NOMO-1 treated with DMSO at 0.1 percent for 48 hours (cell line): ENCODE measurements around the gene ILDR2.
A peak's percentile ranks its signal among the peaks of the same experiment; 100 is the strongest.
"Not testable (repeated sequence)": the region's sequence is repeated elsewhere in the genome, so short reads cannot be mapped to it uniquely, and the experiment has no call there.

Source experiments
- DNase-seq: peaks from one replicate; lab custom pipeline; 2025; ENCODE audit not compliant: unreplicated experiment; lab: John Stamatoyannopoulos, UW

ILDR2 gene

DNA sequence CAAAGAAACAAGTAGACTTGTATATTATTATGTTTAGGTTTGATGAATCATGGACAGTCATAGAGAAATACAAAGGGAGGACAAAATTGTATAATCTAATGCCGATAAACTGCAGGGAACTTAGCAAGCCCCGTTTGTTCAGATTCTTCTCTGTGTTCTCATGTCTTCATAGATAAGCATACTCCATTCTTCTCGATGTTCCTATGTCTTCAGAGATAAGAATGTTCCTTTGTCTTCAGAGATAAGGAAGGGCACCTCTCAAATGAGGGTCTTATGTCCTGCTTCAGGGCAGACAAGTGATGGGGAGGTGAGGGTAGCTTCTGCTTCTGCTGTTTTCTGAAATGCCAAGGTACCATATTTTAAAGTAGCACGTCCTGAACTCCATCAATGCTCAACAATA is 79.6 kb downstream of the ILDR2 start:
- DNase-seq: no peak

GRCh38 chr1:166889776-166890175 is 85.6 kb downstream of the ILDR2 start:
- no peak for DNase-seq

DNA sequence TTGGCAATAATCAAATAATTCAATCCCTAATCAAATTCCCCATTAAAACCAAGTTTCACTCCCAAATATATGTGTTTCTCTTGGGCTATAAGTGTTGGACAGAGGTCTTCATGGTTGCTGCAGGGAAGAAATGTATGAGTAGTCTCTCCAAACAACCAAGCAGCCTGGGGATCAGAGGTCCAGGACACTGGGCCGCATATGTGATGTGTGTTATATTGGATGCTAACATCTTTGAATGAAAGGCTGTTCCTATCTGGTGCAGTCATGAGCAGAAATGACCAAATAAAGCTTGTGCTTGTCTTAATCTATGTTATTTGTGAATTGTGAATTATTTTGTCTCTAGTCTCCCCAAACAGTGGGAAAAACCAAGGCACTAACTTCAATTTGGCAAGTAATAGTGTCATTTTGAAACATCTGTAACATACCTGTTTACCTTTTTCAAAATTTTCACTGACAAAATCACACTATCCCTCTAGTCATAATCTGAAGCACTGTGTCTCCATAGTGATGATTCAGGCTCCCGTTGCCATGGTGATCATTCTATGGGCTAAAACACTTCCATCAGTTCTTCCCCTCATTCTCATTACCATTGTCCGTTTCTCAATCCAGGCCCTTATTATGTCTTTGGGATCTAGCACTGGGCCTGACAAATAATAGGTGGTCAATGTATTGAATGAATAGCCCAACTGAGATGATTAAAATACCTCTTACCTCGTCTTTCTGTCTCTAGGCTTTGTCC is 86.8 kb downstream of the ILDR2 start:
- no peak for DNase-seq

- no peak for DNase-seq
Observed at GRCh38 chr1:166884971-166885370, 90.4 kb downstream of the ILDR2 start.

DNA sequence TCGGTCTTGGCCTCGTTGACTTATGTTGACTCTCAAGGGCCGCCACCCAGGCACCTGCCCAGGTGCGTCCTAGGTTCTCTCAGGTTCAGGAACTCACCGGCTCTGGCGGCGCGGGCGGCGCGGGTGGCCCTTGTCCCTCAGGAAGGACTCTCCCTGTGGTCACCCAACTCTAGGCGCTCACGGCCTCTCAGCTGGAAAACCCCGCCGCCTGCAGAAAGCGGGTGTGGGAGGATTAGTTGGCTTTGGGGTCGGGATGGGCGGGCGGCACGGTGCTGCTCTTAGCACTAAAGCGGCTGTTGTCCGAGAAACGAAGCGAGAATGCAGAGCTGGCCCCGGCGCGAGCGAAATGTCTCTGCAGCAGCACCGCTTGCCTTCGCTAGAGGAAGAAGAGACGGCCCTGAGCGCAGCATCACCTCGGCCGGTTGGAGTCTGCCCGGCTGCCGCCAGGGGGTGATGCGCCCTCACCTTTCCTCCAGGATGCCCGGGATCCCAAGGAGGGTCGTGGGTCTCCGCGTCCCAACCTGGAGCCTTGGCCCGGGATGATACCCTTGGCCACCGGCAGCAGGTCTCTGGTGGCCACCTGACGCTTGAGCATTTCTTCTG is 91.2 kb downstream of the ILDR2 start:
- DNase-seq: peak; percentile 25

DNA sequence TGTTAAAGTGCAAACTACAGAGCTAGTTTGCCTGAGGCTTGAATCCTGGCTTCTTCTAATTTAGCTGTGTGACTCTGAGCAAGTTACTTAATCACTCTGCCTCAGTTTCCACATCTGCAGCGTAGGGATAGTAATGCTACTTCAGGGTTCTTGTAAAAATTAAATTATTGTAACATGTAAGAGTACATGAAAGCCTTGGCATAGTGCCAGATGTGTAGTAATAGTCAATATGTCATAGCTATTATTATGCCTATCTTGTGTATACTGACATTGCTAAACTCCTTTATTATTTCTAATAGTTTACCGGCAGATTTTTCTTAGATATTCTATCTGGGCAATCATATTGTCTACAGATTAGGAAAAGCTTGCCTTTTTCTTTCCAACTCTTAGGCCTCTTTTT is 92.4 kb downstream of the ILDR2 start:
- DNase-seq: no peak

DNA sequence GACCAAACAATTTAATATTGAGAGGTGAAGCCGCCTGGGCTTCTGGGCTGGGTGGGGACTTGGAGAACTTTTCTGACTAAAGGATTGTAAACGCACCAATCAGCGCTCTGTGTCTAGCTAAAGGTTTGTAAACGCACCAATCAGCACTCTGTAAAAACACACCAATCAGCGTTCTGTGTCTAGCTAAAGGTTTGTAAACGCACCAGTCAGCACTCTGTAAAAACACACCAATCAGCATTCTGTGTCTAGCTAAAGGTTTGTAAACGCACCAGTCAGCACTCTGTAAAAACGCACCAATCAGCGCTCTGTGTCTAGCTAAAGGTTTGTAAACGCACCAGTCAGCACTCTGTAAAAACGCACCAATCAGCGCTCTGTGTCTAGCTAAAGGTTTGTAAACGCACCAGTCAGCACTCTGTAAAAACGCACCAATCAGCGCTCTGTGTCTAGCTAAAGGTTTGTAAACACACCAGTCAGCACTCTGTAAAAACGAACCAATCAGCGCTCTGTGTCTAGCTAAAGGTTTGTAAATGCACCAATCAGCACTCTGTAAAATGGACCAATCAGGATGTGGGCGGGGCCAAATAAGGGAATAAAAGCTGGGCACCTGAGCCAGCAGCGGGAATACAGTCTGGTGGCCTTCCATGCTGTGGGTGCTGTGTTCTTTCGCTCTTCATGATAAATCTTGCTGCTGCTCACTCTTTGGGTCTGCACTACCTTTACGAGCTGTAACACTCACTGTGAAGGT is 97.0 kb downstream of the ILDR2 start:
- not testable (repeated sequence) for DNase-seq

DNA sequence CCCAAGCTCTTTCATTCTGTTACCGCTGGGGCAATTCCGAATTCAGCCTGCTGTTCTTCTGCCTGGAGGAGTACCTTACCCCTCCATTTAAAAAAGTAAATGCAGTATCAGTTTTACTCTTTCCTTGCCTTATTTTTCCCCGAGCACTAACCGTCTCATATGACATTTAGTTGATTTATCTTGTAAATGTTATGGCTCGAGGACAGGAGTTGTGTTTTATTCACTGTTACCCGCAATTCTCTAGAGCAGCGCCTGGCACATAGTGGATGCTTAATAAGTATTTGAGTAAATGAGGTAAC is 98.9 kb downstream of the ILDR2 start:
- DNase-seq: no peak

GRCh38 chr1:166875734-166876539 is 99.4 kb downstream of the ILDR2 start, which contains the start of gene TADA1:
Gene TADA1, minus strand, starts transcription at chr1:166876264. Its CDS starts 31 bp downstream, at chr1:166876233.
- peak; percentile 99 for DNase-seq

DNA sequence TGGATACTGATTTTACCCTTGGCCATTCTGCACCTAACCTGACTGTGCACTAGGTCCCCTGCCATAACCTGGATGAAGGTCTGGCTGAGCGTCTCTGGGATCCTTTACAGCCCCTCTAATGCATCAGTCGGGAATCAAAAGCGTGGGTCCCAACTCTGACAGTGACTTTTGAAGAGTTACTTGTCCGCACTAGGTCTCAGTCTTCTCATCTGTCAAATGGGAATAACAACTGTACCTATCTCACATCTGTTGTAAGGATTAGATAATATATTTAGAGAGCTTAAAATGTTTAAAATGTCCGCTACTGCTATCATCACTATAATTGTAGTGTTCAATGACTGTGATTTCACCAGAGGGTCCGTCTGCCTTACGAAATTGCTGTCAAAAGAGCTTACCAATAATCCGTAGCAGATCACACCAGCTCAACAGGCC is 100.0 kb downstream of the ILDR2 start:
- no peak for DNase-seq

DNA sequence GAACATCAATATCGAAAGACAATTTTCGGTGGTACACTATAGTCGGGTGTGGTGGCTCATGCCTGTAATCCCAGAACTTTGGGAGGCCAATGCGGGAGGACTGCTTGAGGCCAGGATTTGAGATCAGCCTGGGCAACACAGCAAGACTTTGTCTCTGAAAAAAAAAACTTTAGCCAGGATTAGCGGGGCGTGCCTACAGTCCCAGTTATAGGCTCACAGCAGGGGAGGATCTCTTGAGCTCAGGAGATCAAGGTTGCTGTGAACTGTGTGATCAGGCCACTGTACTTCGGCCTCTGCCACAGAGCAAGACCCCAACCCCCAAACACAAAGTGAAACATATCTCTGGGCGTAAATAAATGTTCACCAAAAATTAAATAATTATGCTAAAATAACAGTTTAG is 100.9 kb downstream of the ILDR2 start:
- DNase-seq: no peak

DNA sequence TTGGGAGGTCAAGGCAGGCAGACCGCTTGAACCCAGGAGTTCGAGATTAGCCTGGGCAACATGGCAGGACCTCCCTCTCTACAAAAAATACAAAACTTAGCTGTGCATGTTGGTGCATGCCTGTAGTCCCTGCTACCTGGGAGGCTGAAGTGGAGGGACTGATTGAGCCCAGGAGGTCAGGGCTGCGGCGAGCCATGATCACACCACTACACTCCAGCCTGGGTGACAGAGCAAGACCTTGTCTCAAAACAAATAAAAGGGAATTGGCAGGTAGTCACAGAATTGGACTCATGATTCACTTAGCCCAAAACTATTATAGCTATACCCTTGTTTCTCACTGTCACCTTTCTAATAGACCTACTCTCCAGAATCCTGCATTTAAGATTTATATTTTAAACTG is 104.8 kb downstream of the ILDR2 start:
- DNase-seq: no peak

GRCh38 chr1:166869318-166870099 is 105.8 kb downstream of the ILDR2 start:
- no peak for DNase-seq

DNA sequence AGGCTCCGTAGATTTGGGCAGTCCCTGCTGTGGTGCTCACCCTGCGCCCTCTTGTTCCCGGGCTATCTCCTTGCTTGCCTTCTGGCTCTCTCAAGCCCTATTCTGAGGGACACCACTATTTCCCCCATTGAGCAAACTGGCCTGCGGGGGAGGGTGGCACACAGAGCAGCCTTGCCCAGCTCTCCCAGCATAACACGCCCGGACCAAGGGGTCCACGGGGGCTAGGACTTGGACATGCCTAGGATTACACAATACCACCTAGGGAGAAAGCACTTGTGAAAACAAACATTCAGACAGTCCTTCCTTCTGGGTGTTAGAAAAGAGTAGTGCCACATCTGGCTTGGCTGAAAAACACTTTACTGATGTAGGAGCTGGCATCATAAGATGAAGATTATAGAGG is 106.7 kb downstream of the ILDR2 start:
- DNase-seq: no peak

DNA sequence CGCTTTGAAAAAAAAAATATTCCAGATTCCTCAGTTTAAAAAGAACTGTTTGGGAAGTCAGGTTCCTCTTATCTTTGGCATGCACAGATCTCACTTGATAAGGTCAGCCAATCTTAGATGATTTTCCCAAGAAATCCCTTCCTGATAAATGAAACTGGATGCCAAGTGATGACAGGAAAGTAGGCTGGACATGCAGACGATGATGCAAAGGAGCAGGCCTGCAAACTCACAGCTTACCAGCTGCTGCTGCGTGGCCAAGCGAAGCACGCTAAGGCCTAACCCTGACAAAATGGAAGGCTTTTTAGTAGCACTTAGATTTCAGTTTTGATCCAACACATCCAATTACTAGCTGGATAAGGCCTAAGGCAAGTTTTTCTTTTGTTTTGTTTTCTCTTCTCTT is 109.4 kb downstream of the ILDR2 start:
- DNase-seq: no peak

- DNase-seq: no peak
Observed at GRCh38 chr1:166859597-166859996, 115.7 kb downstream of the ILDR2 start.

- DNase-seq: no peak
Observed at GRCh38 chr1:166858726-166859419, 116.5 kb downstream of the ILDR2 start.
